HepG2 (cell line): Measurements from ENCODE around the gene SAPCD1. TPM values are rescaled to one million over a fixed set of nuclear protein-coding genes. Genes with fewer than 3 reads are reported as not detected.

Experiments used
- ATF7-NPFF ChIP-seq: sonication (generic); formaldehyde crosslinking; IDR thresholded peaks from 2 replicates; pipeline ENCODE4 v1.8.1; 2023; ENCODE audit warnings: mild to moderate bottlenecking, low read depth, missing genetic modification reagents, moderate library complexity
- BCL3 ChIP-seq: sonication (generic); formaldehyde crosslinking; IDR thresholded peaks from 2 replicates; pipeline ENCODE4 v1.5.1; 2020; ENCODE audit warnings: mild to moderate bottlenecking, missing genetic modification reagents, moderate library complexity
- HES4 ChIP-seq: sonication (generic); formaldehyde crosslinking; IDR thresholded peaks from 2 replicates; pipeline ENCODE4 v1.9.0; 2021; ENCODE audit warnings: mild to moderate bottlenecking, missing genetic modification reagents, borderline replicate concordance
- IKZF5 ChIP-seq: IDR thresholded peaks from 2 replicates; pipeline ENCODE4 v1.6.1; 2018; ENCODE audit warnings: missing genetic modification reagents, mild to moderate bottlenecking, missing compliant biosample characterization
- TEAD2 ChIP-seq: sonication (generic); formaldehyde crosslinking; IDR thresholded peaks from 2 replicates; pipeline ENCODE4 v1.9.0; 2021; ENCODE audit warnings: missing genetic modification reagents
- ZNF205 ChIP-seq: IDR thresholded peaks from 2 replicates; pipeline ENCODE4 v1.6.1; 2018; ENCODE audit warnings: missing biosample characterization, missing genetic modification reagents
- ZSCAN5A ChIP-seq: sonication (generic); formaldehyde crosslinking; IDR thresholded peaks from 2 replicates; pipeline ENCODE4 v1.8.0; 2022; ENCODE audit warnings: mild to moderate bottlenecking, missing genetic modification reagents, borderline replicate concordance
- polyA plus RNA-seq, 8 experiments: library from polyadenylated mRNA; depleted of rRNA in 3 of 8; stranded (reverse) in 7 of 8; unstranded in 1 of 8; fragments of >200 nt; fragmentation: Illumina TruSeq in 4 of 8; extraction: Trizol in 4 of 8; gene quantifications; 2 replicates each; pipeline versions ENCODE4 v1.2.1 to v1.2.3, GENCODE V29; 2011 to 2016; ENCODE audit warnings: low read depth in 4 of 8, missing spikeins in 1 of 8, mixed read lengths in 1 of 8; ENCODE audit not compliant: insufficient read depth in 1 of 8
- total RNA-seq, 5 experiments: library from RNA; depleted of rRNA; stranded (reverse); fragments of >200 nt; fragmentation: Illumina TruSeq; extraction: Trizol; gene quantifications; 2 replicates each; pipeline ENCODE4 v1.2.3, GENCODE V29; 2016; ENCODE audit warnings: low read depth in 1 of 5
- TF ChIP-seq, protein P1 (sequence below): IDR thresholded peaks from 2 replicates; pipeline ENCODE4 v1.6.1; 2016; ENCODE audit warnings: missing genetic modification reagents, missing compliant biosample characterization
- TF ChIP-seq, protein P2 (sequence below): sonication (generic); formaldehyde crosslinking; IDR thresholded peaks from 2 replicates; pipeline ENCODE4 v1.8.0; 2022; ENCODE audit warnings: mild to moderate bottlenecking, missing genetic modification reagents, moderate library complexity
- TF ChIP-seq, protein P3 (sequence below): IDR thresholded peaks from 2 replicates; pipeline ENCODE4 v1.6.1; 2016; ENCODE audit warnings: missing biosample characterization, missing genetic modification reagents, low read depth
- TF ChIP-seq, protein P4 (sequence below): sonication (generic); formaldehyde crosslinking; IDR thresholded peaks from 2 replicates; pipeline ENCODE4 v1.4.0; 2020; ENCODE audit warnings: missing genetic modification reagents
- TF ChIP-seq, protein P5 (sequence below): fragments of 450-650 bp; IDR thresholded peaks from 2 replicates; pipeline ENCODE4 v1.6.1; 2017
- TF ChIP-seq, protein P6 (sequence below), 2 experiments: sonication (generic) in 1 of 2; formaldehyde crosslinking in 1 of 2; IDR thresholded peaks; 2 replicates each; pipeline versions ENCODE4 v1.4.0 to v1.6.1; 2018 to 2020; ENCODE audit warnings: missing genetic modification reagents in 2 of 2, borderline replicate concordance in 1 of 2, low read depth in 1 of 2, mild to moderate bottlenecking in 1 of 2, missing biosample characterization in 1 of 2

The SAPCD1 gene
- total and polyA plus RNA-seq, 2 of the 13 experiments (the other 11 are each of a cell fraction or from before 2014, with no cell fraction given) = 2.5 to 3.9 TPM

- TF ChIP-seq ATF7-NPFF (CRISPR knock-in tag) = peak; percentile 82
- TF ChIP-seq, protein P1, sequence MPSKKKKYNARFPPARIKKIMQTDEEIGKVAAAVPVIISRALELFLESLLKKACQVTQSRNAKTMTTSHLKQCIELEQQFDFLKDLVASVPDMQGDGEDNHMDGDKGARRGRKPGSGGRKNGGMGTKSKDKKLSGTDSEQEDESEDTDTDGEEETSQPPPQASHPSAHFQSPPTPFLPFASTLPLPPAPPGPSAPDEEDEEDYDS = peak; percentile 94
- TF ChIP-seq, protein P2, sequence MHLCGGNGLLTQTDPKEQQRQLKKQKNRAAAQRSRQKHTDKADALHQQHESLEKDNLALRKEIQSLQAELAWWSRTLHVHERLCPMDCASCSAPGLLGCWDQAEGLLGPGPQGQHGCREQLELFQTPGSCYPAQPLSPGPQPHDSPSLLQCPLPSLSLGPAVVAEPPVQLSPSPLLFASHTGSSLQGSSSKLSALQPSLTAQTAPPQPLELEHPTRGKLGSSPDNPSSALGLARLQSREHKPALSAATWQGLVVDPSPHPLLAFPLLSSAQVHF (CRISPR knock-in tag) = 0 out of 2 replicates have a peak, but pooled peaks have one; percentile 33
- TF ChIP-seq HES4 (CRISPR knock-in tag) = no peak
- TF ChIP-seq ZSCAN5A (CRISPR knock-in tag) = no peak
- peak; percentile 45; the same call in 1 of the 2 replicates for TF ChIP-seq IKZF5 (CRISPR knock-in tag)
- TF ChIP-seq, protein P3, sequence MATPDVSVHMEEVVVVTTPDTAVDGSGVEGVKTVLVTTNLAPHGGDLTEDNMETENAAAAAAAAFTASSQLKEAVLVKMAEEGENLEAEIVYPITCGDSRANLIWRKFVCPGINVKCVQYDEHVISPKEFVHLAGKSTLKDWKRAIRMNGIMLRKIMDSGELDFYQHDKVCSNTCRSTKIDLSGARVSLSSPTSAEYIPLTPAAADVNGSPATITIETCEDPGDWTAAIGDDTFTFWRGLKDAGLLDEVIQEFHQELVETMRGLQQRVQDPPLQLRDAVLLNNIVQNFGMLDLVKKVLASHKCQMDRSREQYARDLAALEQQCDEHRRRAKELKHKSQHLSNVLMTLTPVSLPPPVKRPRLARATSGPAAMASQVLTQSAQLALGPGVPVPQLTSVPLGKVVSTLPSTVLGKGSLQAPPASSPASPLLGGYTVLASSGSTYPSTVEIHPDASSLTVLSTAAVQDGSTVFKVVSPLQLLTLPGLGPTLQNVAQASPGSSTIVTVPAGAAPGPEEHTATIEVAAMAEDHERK (CRISPR knock-in tag) = no peak
- TF ChIP-seq, protein P4, sequence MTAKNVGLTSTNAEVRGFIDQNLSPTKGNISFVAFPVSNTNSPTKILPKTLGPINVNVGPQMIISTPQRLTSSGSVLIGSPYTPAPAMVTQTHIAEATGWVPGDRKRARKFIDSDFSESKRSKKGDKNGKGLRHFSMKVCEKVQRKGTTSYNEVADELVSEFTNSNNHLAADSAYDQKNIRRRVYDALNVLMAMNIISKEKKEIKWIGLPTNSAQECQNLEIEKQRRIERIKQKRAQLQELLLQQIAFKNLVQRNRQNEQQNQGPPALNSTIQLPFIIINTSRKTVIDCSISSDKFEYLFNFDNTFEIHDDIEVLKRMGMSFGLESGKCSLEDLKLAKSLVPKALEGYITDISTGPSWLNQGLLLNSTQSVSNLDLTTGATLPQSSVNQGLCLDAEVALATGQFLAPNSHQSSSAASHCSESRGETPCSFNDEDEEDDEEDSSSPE = peak; percentile 53; the same call in 1 of the 2 replicates
- TF ChIP-seq BCL3 (CRISPR knock-in tag) = peak; percentile 98
- TF ChIP-seq ZNF205 (CRISPR knock-in tag) = peak; percentile 73; the same call in 1 of the 2 replicates
- TF ChIP-seq, protein P5, sequence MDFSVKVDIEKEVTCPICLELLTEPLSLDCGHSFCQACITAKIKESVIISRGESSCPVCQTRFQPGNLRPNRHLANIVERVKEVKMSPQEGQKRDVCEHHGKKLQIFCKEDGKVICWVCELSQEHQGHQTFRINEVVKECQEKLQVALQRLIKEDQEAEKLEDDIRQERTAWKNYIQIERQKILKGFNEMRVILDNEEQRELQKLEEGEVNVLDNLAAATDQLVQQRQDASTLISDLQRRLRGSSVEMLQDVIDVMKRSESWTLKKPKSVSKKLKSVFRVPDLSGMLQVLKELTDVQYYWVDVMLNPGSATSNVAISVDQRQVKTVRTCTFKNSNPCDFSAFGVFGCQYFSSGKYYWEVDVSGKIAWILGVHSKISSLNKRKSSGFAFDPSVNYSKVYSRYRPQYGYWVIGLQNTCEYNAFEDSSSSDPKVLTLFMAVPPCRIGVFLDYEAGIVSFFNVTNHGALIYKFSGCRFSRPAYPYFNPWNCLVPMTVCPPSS = no peak
- no peak for TF ChIP-seq TEAD2 (CRISPR knock-in tag)
- TF ChIP-seq, protein P6, sequence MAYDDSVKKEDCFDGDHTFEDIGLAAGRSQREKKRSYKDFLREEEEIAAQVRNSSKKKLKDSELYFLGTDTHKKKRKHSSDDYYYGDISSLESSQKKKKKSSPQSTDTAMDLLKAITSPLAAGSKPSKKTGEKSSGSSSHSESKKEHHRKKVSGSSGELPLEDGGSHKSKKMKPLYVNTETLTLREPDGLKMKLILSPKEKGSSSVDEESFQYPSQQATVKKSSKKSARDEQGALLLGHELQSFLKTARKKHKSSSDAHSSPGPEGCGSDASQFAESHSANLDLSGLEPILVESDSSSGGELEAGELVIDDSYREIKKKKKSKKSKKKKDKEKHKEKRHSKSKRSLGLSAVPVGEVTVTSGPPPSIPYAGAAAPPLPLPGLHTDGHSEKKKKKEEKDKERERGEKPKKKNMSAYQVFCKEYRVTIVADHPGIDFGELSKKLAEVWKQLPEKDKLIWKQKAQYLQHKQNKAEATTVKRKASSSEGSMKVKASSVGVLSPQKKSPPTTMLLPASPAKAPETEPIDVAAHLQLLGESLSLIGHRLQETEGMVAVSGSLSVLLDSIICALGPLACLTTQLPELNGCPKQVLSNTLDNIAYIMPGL (CRISPR knock-in tag; IDR thresholded peaks at IDR 0.05; ENCODE audit: borderline replicate concordance in 1 of 2, low read depth in 1 of 2) = 0 out of 4 replicates have a peak, but pooled peaks of 1 of the 2 experiments have one; percentile 33
Observed at GRCh38 chr6:31765910-31766794, 3.7 kb downstream of the SAPCD1 start (continued).
